Fibroblast of lung (primary cell): Measurements from ENCODE around the gene PRRT2. TPM values are rescaled to one million over a fixed set of nuclear protein-coding genes. Genes with fewer than 3 reads are reported as not detected.
A peak's percentile ranks its signal among the peaks of the same experiment; 100 is the strongest.

Experiments used
- DNase-seq, 2 donors: peaks; one replicate each; pipeline versions ENCODE4 v3.0.0 to v3.0.0-alpha.2; 2010; ENCODE audit warnings: low read depth in 2 of 2
- H2AFZ ChIP-seq: 2 replicates; pipeline ENCODE4 v1.5.1; 2012; ENCODE audit warnings: low read length, control low read depth, inconsistent platforms
- H3K27ac ChIP-seq: 2 replicates; pipeline ENCODE4 v1.5.1; 2011; ENCODE audit warnings: low read length, control low read depth; ENCODE audit not compliant: insufficient read depth
- H3K27me3 ChIP-seq: 2 replicates; pipeline ENCODE4 v1.5.1; 2011; ENCODE audit warnings: mild to moderate bottlenecking, low read length; ENCODE audit not compliant: control insufficient read depth, insufficient read depth
- H3K36me3 ChIP-seq: 2 replicates; pipeline ENCODE4 v1.5.1; 2011; ENCODE audit warnings: low read length; ENCODE audit not compliant: control insufficient read depth, insufficient read depth
- H3K4me1 ChIP-seq: 2 replicates; pipeline ENCODE4 v1.5.1; 2011; ENCODE audit warnings: low read length; ENCODE audit not compliant: control insufficient read depth, insufficient read depth; ENCODE audit errors: extremely low read depth
- H3K4me2 ChIP-seq: 2 replicates; pipeline ENCODE4 v1.5.1; 2011; ENCODE audit warnings: low read length, control low read depth; ENCODE audit not compliant: insufficient read depth; ENCODE audit errors: extremely low read depth
- H3K4me3 ChIP-seq, 4 experiments: fragments of 200-600 bp in 1 of 4; sonication (generic) in 1 of 4; replicated peaks in 1 of 4; 2 replicates each; pipeline ENCODE4 v1.5.1; 2011 to 2016; ENCODE audit warnings: low read length in 4 of 4, low read depth in 3 of 4, mild to moderate bottlenecking in 3 of 4, control low read depth in 2 of 4, inconsistent platforms in 1 of 4, mixed read lengths in 1 of 4; ENCODE audit not compliant: insufficient read depth in 1 of 4; ENCODE audit errors: control extremely low read depth in 1 of 4
- H3K79me2 ChIP-seq: 2 replicates; pipeline ENCODE4 v1.5.1; 2012; ENCODE audit warnings: mild to moderate bottlenecking, low read length, inconsistent platforms; ENCODE audit not compliant: control insufficient read depth, insufficient read depth
- H3K9ac ChIP-seq: 2 replicates; pipeline ENCODE4 v1.5.1; 2011; ENCODE audit warnings: mild to moderate bottlenecking, low read length, control low read depth; ENCODE audit not compliant: insufficient read depth
- H3K9me3 ChIP-seq: 2 replicates; pipeline ENCODE4 v1.5.1; 2012; ENCODE audit warnings: low read depth, low read length; ENCODE audit not compliant: control insufficient read depth, insufficient read depth
- H4K20me1 ChIP-seq: 2 replicates; pipeline ENCODE4 v1.5.1; 2011; ENCODE audit warnings: low read length; ENCODE audit not compliant: control insufficient read depth, insufficient read depth; ENCODE audit errors: extremely low read depth
- EZH2 ChIP-seq: IDR thresholded peaks from 2 replicates; pipeline ENCODE4 v1.5.1; 2012; ENCODE audit warnings: low read length, control low read depth, mild to moderate bottlenecking; ENCODE audit errors: missing control alignments
- polyA plus RNA-seq, 2 donors: library from polyadenylated mRNA; depleted of rRNA in 1 of 2; stranded (reverse) in 1 of 2; unstranded in 1 of 2; fragments of >200 nt; gene quantifications; 2 replicates each; pipeline ENCODE4 v1.2.1, GENCODE V29; 2011 to 2012; ENCODE audit warnings: missing spikeins in 1 of 2
- total RNA-seq: library from RNA; depleted of rRNA; stranded (reverse); fragments of >200 nt; gene quantifications from 2 replicates; pipeline ENCODE4 v1.2.1, GENCODE V29; 2014
- TF ChIP-seq, protein P1 (sequence below), 2 donors: IDR thresholded peaks in 1 of 2; conservative IDR thresholded peaks in 1 of 2; 1 replicate in 1 of 2; 2 replicates in 1 of 2; pipeline ENCODE4 v1.5.1; 2011 to 2012; ENCODE audit warnings: low read length in 2 of 2, control low read depth in 1 of 2, inconsistent platforms in 1 of 2, low read depth in 1 of 2, mild to moderate bottlenecking in 1 of 2

The PRRT2 gene
- total and polyA plus RNA-seq, 2 donors (not counting 1 experiment from before 2014, with no cell fraction given) = 1.3 to 2.1 TPM

DNA sequence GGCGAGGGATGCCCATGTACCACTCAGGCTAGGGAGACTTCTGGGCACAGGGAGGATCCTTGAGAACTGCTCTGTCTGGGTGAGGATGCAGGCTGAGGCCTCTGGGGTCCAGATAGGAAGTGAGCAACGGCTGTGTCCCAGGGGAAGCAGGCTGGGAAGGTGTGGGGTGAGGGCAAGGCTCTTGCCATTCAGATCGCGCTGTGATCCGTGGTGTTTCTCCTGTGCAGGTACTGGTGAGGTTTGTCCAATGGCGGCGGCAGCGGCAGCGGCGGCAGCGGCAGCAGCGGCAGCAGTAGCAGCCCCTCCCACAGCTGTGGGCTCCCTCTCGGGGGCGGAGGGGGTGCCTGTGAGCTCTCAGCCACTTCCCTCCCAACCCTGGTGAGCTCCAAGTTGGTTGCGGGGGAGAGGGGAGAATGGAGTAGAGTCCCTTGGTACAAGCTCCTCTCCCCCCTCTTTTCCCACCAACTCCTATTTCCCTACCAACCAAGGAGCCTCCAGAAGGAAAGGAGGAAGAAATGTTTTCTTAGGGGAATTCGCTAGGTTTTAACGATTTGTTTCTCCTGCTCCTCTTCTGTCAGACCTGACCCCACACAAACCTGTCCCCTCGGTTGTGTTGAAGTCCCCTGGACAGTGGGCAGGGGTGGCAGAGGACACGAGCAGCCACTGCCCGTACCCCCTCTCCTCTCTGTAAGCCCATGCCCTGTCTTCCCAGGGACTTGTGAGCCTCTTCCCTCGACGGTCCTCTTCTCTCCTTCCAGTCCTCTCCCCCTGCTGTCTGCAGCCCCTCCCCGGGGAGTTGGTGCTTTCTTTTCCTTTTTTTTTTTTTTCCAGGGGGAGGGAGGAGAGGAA lies 1.9 kb upstream of the PRRT2 start:
- H3K9me3 ChIP-seq = no peaks in the 10 kb centered on the region
- peaks cover 33% of the 10 kb centered on the region for H3K79me2 ChIP-seq
- no peak for DNase-seq
- H3K9ac ChIP-seq = no peak overlapping the region
- no peak overlapping the region for H2AFZ ChIP-seq
- H3K4me1 ChIP-seq = peaks cover 37% of the 10 kb centered on the region
- TF ChIP-seq, protein P1, sequence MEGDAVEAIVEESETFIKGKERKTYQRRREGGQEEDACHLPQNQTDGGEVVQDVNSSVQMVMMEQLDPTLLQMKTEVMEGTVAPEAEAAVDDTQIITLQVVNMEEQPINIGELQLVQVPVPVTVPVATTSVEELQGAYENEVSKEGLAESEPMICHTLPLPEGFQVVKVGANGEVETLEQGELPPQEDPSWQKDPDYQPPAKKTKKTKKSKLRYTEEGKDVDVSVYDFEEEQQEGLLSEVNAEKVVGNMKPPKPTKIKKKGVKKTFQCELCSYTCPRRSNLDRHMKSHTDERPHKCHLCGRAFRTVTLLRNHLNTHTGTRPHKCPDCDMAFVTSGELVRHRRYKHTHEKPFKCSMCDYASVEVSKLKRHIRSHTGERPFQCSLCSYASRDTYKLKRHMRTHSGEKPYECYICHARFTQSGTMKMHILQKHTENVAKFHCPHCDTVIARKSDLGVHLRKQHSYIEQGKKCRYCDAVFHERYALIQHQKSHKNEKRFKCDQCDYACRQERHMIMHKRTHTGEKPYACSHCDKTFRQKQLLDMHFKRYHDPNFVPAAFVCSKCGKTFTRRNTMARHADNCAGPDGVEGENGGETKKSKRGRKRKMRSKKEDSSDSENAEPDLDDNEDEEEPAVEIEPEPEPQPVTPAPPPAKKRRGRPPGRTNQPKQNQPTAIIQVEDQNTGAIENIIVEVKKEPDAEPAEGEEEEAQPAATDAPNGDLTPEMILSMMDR (conservative IDR thresholded peaks at IDR 0.05 in 1 of 2, IDR thresholded peaks at IDR 0.05 in 1 of 2; ENCODE audit: low read depth in 1 of 2, low read length in 2 of 2) = no peak
- TF ChIP-seq EZH2 = no peak
- peak overlapping the region in 1 of 4 experiments; percentile 27 for H3K4me3 ChIP-seq
- no peaks in the 10 kb centered on the region for H3K27me3 ChIP-seq
- peak overlapping the region; percentile 75 for H3K4me2 ChIP-seq
- H3K36me3 ChIP-seq = peaks cover 12% of the 10 kb centered on the region
- no peaks in the 10 kb centered on the region for H4K20me1 ChIP-seq
- H3K27ac ChIP-seq = peak overlapping the region; percentile 78

DNA sequence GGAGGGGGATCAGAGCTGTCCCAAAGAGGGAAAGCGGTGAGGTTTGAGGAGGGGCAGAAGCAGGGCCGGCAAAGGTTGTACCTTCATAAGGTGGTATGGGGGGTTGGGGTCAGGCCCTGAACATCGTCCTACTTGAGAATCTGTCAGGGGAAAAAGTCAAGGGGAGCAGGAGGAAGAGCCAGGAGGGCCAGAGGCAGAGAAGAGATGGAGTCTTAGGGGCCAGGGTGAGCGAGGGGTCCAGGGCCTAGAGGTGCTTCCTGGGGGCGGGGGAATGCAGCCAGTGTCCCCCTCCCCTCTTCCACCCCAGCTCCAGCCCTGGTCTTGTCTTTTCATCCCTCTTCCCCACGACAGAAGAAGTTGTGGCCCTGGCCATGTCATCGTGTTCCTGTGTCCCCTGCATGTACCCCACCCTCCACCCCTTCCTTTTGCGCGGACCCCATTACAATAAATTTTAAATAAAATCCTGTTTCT lies 1.3 kb upstream of the PRRT2 start:
- Histone ChIP-seq H3K4me1 (peaks cover 42% of the 10 kb centered on the region), H3K79me2 (peaks cover 33% of the 10 kb centered on the region), H3K27ac (peak overlapping the region; percentile 78), H3K27me3 (no peaks in the 10 kb centered on the region), H3K9ac (peak overlapping the region; percentile 7), H2AFZ (no peak overlapping the region), H3K9me3 (no peaks in the 10 kb centered on the region), H3K36me3 (peaks cover 12% of the 10 kb centered on the region), H3K4me2 (peak overlapping the region; percentile 75), H4K20me1 (no peaks in the 10 kb centered on the region), H3K4me3 (peak overlapping the region in 1 of 4 experiments; percentile 77)
- DNase-seq = no peak
- TF ChIP-seq EZH2 = no peak
- TF ChIP-seq, protein P1 (conservative IDR thresholded peaks at IDR 0.05 in 1 of 2, IDR thresholded peaks at IDR 0.05 in 1 of 2; ENCODE audit: low read depth in 1 of 2, low read length in 2 of 2) = no peak

- DNase-seq = peak; percentile 98
- peaks cover 42% of the 10 kb centered on the region for H3K4me1 ChIP-seq
- H3K9me3 ChIP-seq = no peaks in the 10 kb centered on the region
- no peak for TF ChIP-seq EZH2
- TF ChIP-seq, protein P1 (conservative IDR thresholded peaks at IDR 0.05 in 1 of 2, IDR thresholded peaks at IDR 0.05 in 1 of 2; ENCODE audit: low read depth in 1 of 2, low read length in 2 of 2) = no peak
- peaks cover 12% of the 10 kb centered on the region for H3K36me3 ChIP-seq
- no peak overlapping the region for H2AFZ ChIP-seq
- H3K27ac ChIP-seq = peak overlapping the region; percentile 78
- no peaks in the 10 kb centered on the region for H3K27me3 ChIP-seq
- peaks cover 33% of the 10 kb centered on the region for H3K79me2 ChIP-seq
- H3K9ac ChIP-seq = peak overlapping the region; percentile 53
- H3K4me3 ChIP-seq = peak overlapping the region; percentile 38 to 77 (median 61)
- peak overlapping the region; percentile 97 for H3K4me2 ChIP-seq
- no peaks in the 10 kb centered on the region for H4K20me1 ChIP-seq
Observed at GRCh38 chr16:29811170-29811895, 660 bp upstream of the PRRT2 start.
